Neuronal stem cell (in vitro differentiated cells): ENCODE results near the gene AP3S2.

Experiments used
- DNase-seq: peaks from one replicate; pipeline ENCODE4 v3.0.0-alpha.2; 2013; ENCODE audit warnings: low spot score
- H2AFZ ChIP-seq: one replicate; pipeline ENCODE4 v1.6.1; 2013; ENCODE audit warnings: mild to moderate bottlenecking, low read length, inconsistent platforms
- H2AK5ac ChIP-seq: 2 replicates; pipeline ENCODE4 v1.6.1; 2013; ENCODE audit warnings: low read depth, mild to moderate bottlenecking, inconsistent platforms, low read length, moderate library complexity, mixed read lengths
- H2BK120ac ChIP-seq: 2 replicates; pipeline ENCODE4 v1.6.1; 2013; ENCODE audit warnings: low read depth, mild to moderate bottlenecking, inconsistent platforms, low read length, moderate library complexity, mixed read lengths
- H2BK12ac ChIP-seq: one replicate; pipeline ENCODE4 v1.6.1; 2013; ENCODE audit warnings: low read length, inconsistent platforms
- H2BK15ac ChIP-seq: 2 replicates; pipeline ENCODE4 v1.6.1; 2013; ENCODE audit warnings: mild to moderate bottlenecking, low read length, inconsistent platforms, mixed read lengths
- H2BK5ac ChIP-seq: one replicate; pipeline ENCODE4 v1.6.1; 2013; ENCODE audit warnings: inconsistent platforms, mild to moderate bottlenecking, low read length, moderate library complexity
- H3K14ac ChIP-seq: one replicate; pipeline ENCODE4 v1.6.1; 2013; ENCODE audit warnings: low read length, inconsistent platforms
- H3K18ac ChIP-seq: 2 replicates; pipeline ENCODE4 v1.6.1; 2013; ENCODE audit warnings: low read length, inconsistent platforms
- H3K23ac ChIP-seq: 2 replicates; pipeline ENCODE4 v1.6.1; 2013; ENCODE audit warnings: low read depth, mild to moderate bottlenecking, mixed read lengths, low read length, inconsistent platforms; ENCODE audit not compliant: poor library complexity
- H3K27ac ChIP-seq: replicated peaks from 3 replicates; pipeline ENCODE4 v1.5.1; 2013; ENCODE audit warnings: low read length, inconsistent platforms
- H3K27me3 ChIP-seq, 3 experiments: 2 replicates each; pipeline ENCODE4 v1.6.1; 2013; ENCODE audit warnings: low read length in 3 of 3, mild to moderate bottlenecking in 2 of 3, inconsistent platforms in 1 of 3, low read depth in 1 of 3, mixed read lengths in 1 of 3, moderate library complexity in 1 of 3; ENCODE audit not compliant: control insufficient read depth in 3 of 3, insufficient read depth in 3 of 3
- H3K36me3 ChIP-seq, 2 donors: replicated peaks in 1 of 2; 2 replicates each; pipeline ENCODE4 v1.6.1; 2013; ENCODE audit warnings: low read length in 2 of 2; ENCODE audit not compliant: control insufficient read depth in 2 of 2, insufficient read depth in 2 of 2
- H3K4ac ChIP-seq: 2 replicates; pipeline ENCODE4 v1.6.1; 2013; ENCODE audit warnings: inconsistent platforms, mild to moderate bottlenecking, low read length, moderate library complexity
- H3K4me1 ChIP-seq, 2 donors: 1 replicate in 1 of 2; 2 replicates in 1 of 2; pipeline ENCODE4 v1.6.1; 2013; ENCODE audit warnings: low read length in 2 of 2, low read depth in 1 of 2; ENCODE audit not compliant: control insufficient read depth in 2 of 2, insufficient read depth in 1 of 2
- H3K4me2 ChIP-seq: one replicate; pipeline ENCODE4 v1.6.1; 2013; ENCODE audit warnings: mild to moderate bottlenecking, low read length, inconsistent platforms; ENCODE audit not compliant: insufficient read depth, poor library complexity, severe bottlenecking
- H3K4me3 ChIP-seq, 2 donors: 2 replicates each; pipeline ENCODE4 v1.5.1; 2013; ENCODE audit warnings: low read length in 2 of 2, mild to moderate bottlenecking in 2 of 2, inconsistent platforms in 1 of 2, moderate library complexity in 1 of 2
- H3K79me1 ChIP-seq: one replicate; pipeline ENCODE4 v1.6.1; 2013; ENCODE audit warnings: low read depth, mild to moderate bottlenecking, inconsistent platforms, low read length, moderate library complexity
- H3K9ac ChIP-seq: one replicate; pipeline ENCODE4 v1.6.1; 2013; ENCODE audit warnings: mild to moderate bottlenecking, low read depth, low read length, inconsistent platforms; ENCODE audit not compliant: poor library complexity
- H3K9me3 ChIP-seq, 2 donors: replicated peaks in 1 of 2; 2 replicates each; pipeline versions ENCODE3 to v1.6.1; 2013; ENCODE audit warnings: low read length in 2 of 2, mild to moderate bottlenecking in 2 of 2, inconsistent platforms in 1 of 2, low read depth in 1 of 2, mixed read lengths in 1 of 2, moderate library complexity in 1 of 2; ENCODE audit not compliant: control insufficient read depth in 2 of 2, insufficient read depth in 1 of 2
- H4K8ac ChIP-seq: one replicate; pipeline ENCODE4 v1.6.1; 2013; ENCODE audit warnings: low read depth, mild to moderate bottlenecking, inconsistent platforms, low read length, moderate library complexity
- H4K91ac ChIP-seq: one replicate; pipeline ENCODE4 v1.6.1; 2013; ENCODE audit warnings: low read length, low read depth, mild to moderate bottlenecking, inconsistent platforms; ENCODE audit not compliant: poor library complexity
- WGBS, 2 donors: extraction: QIAGEN DNeasy Blood & Tissue Kit; methylation state at CpG; one replicate each; pipeline ENCODE4 v1.1.7; 2013; ENCODE audit warnings: missing lambda C conversion rate in 2 of 2, mixed read lengths in 1 of 2; ENCODE audit not compliant: insufficient read length in 2 of 2, insufficient replicate concordance in 1 of 2; ENCODE audit errors: extremely low coverage in 2 of 2; 5-methylcytosine and 5-hydroxymethylcytosine counted together

The AP3S2 gene

DNA sequence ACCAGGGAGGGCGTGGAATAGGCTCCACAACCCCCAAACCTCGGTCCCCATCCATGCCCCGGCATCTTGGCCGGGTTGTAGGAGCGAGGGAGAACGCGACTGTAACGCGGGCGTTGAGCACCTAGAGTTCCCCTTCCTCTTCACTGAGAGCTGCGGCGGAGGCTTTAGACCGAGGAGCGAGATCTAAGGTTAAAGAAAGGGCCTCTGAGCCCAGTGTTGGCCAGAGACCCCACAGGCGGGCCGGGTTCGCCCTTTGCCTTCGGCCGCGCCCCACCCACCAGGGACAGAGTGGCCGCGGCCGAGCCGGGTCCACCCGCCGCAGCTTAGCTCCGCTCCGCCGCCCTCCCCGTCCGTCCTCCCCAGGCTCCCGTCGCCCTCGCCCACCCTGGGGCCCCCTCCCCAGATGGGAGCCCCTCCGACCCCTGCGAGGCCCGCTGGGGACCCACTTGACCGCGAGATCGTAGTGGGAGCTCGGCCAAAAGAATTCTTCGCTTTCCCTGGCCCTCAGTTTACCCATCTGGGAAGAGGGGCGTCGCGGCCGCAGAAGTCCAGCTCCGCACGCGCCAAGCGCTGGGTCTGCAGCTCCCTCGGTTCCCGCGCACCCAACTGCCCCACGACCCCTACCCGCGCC lies 79.6 kb downstream of the AP3S2 start:
- peak overlapping the region; percentile 48 for H3K4me2 ChIP-seq
- H2AK5ac ChIP-seq: peak overlapping the region; percentile 92
- H3K14ac ChIP-seq: no peak overlapping the region
- H3K36me3 ChIP-seq: no peaks in the 10 kb centered on the region
- H3K4me3 ChIP-seq: peak overlapping the region in 1 of 2 donors; percentile 19
- peak overlapping the region; percentile 88 for H3K18ac ChIP-seq
- H2BK12ac ChIP-seq: no peak overlapping the region
- no peak overlapping the region for H4K8ac ChIP-seq
- H3K9ac ChIP-seq: no peak overlapping the region
- no peaks in the 10 kb centered on the region for H3K79me1 ChIP-seq
- H3K4me1 ChIP-seq: peaks cover 0 to 5% of the 10 kb centered on the region in 2 donors
- H3K9me3 ChIP-seq: peaks cover 5 to 12% of the 10 kb centered on the region in 2 donors
- H3K27ac ChIP-seq: no peak overlapping the region
- no peak overlapping the region for H3K4ac ChIP-seq
- H4K91ac ChIP-seq: no peak overlapping the region
- no peak overlapping the region for H2BK5ac ChIP-seq
- H2AFZ ChIP-seq: peak overlapping the region; percentile 21
- H3K27me3 ChIP-seq: peaks cover 6 to 67% (median 26%) of the 10 kb centered on the region in 3 experiments
- H2BK15ac ChIP-seq: peak overlapping the region; percentile 52
- DNase-seq: no peak
- peak overlapping the region; percentile 31 for H3K23ac ChIP-seq
- H2BK120ac ChIP-seq: no peak overlapping the region
- WGBS, 2 donors: no CpG with 5 or more reads among the region's 56 CpGs

DNA sequence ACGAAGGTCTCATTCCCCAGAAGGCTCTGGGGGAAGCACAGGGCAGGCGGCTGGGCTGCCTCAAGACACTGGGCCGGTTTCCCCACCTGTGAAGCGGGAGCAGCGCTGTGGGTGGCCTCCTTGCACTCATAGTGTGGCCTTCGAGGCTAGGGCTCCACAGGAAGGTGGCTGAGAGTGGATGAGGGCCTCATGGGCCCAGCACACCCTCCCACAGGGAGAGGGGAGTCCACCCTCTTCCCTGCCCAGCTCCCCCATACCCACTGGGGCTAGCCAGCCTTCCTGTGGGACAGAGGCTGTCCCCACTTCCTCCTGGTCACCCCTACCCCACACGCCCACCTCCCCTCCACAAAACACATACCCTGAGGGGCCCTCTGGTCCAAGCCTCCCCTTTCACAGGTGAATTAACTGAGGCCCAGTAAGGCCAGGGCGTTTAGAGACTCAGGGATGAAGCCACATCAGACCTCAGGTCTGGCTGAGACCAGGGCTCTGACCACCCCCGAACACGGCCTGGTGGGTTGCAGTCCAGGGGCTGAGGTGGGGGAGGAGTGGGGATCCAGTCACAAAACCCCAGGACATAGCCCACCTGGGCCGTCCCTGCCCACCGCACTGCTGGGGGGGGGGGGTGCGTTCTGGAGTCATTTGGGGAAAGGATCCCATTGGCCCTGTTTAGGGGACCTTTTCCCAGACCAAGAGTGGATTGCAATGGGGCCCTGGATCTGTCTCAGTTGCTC lies 80.2 kb downstream of the AP3S2 start:
- Histone ChIP-seq H3K4me1 (peaks cover 0 to 11% of the 10 kb centered on the region in 2 donors), H2BK5ac (no peak overlapping the region), H2AK5ac (peak overlapping the region; percentile 92), H3K9me3 (peaks cover 5 to 12% of the 10 kb centered on the region in 2 donors), H2BK12ac (no peak overlapping the region), H3K27me3 (peaks cover 6 to 67% (median 26%) of the 10 kb centered on the region in 3 experiments), H4K8ac (no peak overlapping the region), H3K79me1 (no peaks in the 10 kb centered on the region), H3K4ac (no peak overlapping the region), H3K9ac (peak overlapping the region; percentile 72), H3K4me3 (no peak overlapping the region), H3K18ac (peak overlapping the region; percentile 78), H2BK15ac (peak overlapping the region; percentile 96), H3K23ac (peak overlapping the region; percentile 31), H2AFZ (no peak overlapping the region), H3K36me3 (no peaks in the 10 kb centered on the region), H3K4me2 (peak overlapping the region; percentile 48), H3K14ac (peak overlapping the region; percentile 25), H2BK120ac (peak overlapping the region; percentile 82), H4K91ac (no peak overlapping the region), H3K27ac (no peak overlapping the region)
- no peak for DNase-seq
- no CpG with 5 or more reads among the region's 13 CpGs for WGBS, 2 donors

DNA sequence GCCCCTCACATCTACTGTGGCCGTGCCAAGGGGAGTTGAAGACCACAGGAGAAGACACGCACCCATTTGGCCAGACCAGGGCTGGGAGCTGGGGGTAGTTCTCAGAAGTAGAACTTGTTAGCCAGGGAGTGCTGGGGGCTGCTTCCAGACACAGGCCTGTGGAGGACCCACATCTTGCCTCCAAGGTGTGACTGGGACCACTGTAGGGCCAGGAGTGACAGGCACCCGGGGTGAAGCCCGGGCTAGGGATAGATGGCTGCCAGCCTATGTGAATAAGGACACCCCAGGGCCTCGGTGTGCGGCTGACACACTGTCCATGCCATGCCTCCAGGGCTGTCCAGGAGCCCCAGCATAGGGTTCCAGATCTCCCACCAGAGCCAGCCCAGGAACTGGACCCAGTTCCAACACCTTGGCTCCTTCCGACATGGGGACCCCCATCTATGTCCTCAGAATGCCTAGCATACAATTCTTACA lies 80.9 kb downstream of the AP3S2 start:
- peaks cover 6 to 62% (median 26%) of the 10 kb centered on the region in 3 experiments for H3K27me3 ChIP-seq
- H3K23ac ChIP-seq: no peak overlapping the region
- peak overlapping the region; percentile 96 for H2BK15ac ChIP-seq
- no peak overlapping the region for H3K9ac ChIP-seq
- H3K4ac ChIP-seq: no peak overlapping the region
- H3K36me3 ChIP-seq: no peaks in the 10 kb centered on the region
- H3K9me3 ChIP-seq: peaks cover 5 to 12% of the 10 kb centered on the region in 2 donors
- H2AFZ ChIP-seq: no peak overlapping the region
- peak overlapping the region; percentile 82 for H2BK120ac ChIP-seq
- H3K4me3 ChIP-seq: no peak overlapping the region
- WGBS, 2 donors: no CpG with 5 or more reads among the region's 7 CpGs
- H2BK5ac ChIP-seq: no peak overlapping the region
- H2AK5ac ChIP-seq: peak overlapping the region; percentile 92
- peak overlapping the region; percentile 25 for H3K14ac ChIP-seq
- H3K4me2 ChIP-seq: no peak overlapping the region
- no peak overlapping the region for H4K91ac ChIP-seq
- no peak for DNase-seq
- H4K8ac ChIP-seq: no peak overlapping the region
- H3K4me1 ChIP-seq: peaks cover 0 to 12% of the 10 kb centered on the region in 2 donors
- no peak overlapping the region for H3K27ac ChIP-seq
- peak overlapping the region; percentile 76 for H3K18ac ChIP-seq
- H3K79me1 ChIP-seq: no peaks in the 10 kb centered on the region
- no peak overlapping the region for H2BK12ac ChIP-seq
